CD4-positive, alpha-beta T cell treated with Interleukin-6 for 4 hours (primary cell): ENCODE measurements around the gene MRPS34.
"Not testable (repeated sequence)": the region's sequence is repeated elsewhere in the genome, so short reads cannot be mapped to it uniquely, and the experiment has no call there.

ENCODE experiments used
- DNase-seq: peaks from one replicate; pipeline ENCODE4 v3.0.0-alpha.2; 2020; ENCODE audit warnings: mixed read lengths

Gene MRPS34

GRCh38 chr16:1747934-1748333 is 25.0 kb downstream of the MRPS34 start:
- DNase-seq, result no peak

GRCh38 chr16:1746693-1747195 is 26.2 kb downstream of the MRPS34 start:
- DNase-seq, result no peak

GRCh38 chr16:1745900-1746692 is 26.8 kb downstream of the MRPS34 start:
- no peak for DNase-seq

GRCh38 chr16:1745181-1745899 is 27.6 kb downstream of the MRPS34 start:
- no peak for DNase-seq

- DNase-seq, result no peak
Measured at GRCh38 chr16:1744338-1744840, 28.5 kb downstream of the MRPS34 start.

- DNase-seq, result no peak
Measured at GRCh38 chr16:1743376-1744337, 29.3 kb downstream of the MRPS34 start.

- no peak for DNase-seq
Measured at GRCh38 chr16:1741553-1742165, 31.3 kb downstream of the MRPS34 start.

GRCh38 chr16:1740781-1741490 is 32.0 kb downstream of the MRPS34 start:
- DNase-seq, result no peak

GRCh38 chr16:1740234-1740633 is 32.7 kb downstream of the MRPS34 start:
- no peak for DNase-seq

GRCh38 chr16:1734816-1735215 is 38.1 kb downstream of the MRPS34 start:
- no peak for DNase-seq

GRCh38 chr16:1734123-1734522 is 38.8 kb downstream of the MRPS34 start:
- no peak for DNase-seq

- DNase-seq, result not testable (repeated sequence)
Measured at GRCh38 chr16:1732551-1732987, 40.4 kb downstream of the MRPS34 start.

- DNase-seq, result no peak
Measured at GRCh38 chr16:1732071-1732470, 40.9 kb downstream of the MRPS34 start.

- DNase-seq, result no peak
Measured at GRCh38 chr16:1731603-1732002, 41.3 kb downstream of the MRPS34 start.

- no peak for DNase-seq
Measured at GRCh38 chr16:1731073-1731472, 41.9 kb downstream of the MRPS34 start.

GRCh38 chr16:1729445-1729844 is 43.5 kb downstream of the MRPS34 start:
- DNase-seq, result no peak

- DNase-seq, result no peak
Measured at GRCh38 chr16:1729026-1729425, 43.9 kb downstream of the MRPS34 start.

GRCh38 chr16:1727651-1728624 is 45.0 kb downstream of the MRPS34 start:
- no peak for DNase-seq

GRCh38 chr16:1726661-1727502 is 46.1 kb downstream of the MRPS34 start:
- no peak for DNase-seq
